Measurements from ENCODE around the gene ABCG1. TPM values are rescaled to one million over a fixed set of nuclear protein-coding genes. Genes with fewer than 3 reads are reported as not detected.

ABCG1 gene
- total RNA-seq, 1 donor from 2014 or later, result 39.5 TPM

DNA sequence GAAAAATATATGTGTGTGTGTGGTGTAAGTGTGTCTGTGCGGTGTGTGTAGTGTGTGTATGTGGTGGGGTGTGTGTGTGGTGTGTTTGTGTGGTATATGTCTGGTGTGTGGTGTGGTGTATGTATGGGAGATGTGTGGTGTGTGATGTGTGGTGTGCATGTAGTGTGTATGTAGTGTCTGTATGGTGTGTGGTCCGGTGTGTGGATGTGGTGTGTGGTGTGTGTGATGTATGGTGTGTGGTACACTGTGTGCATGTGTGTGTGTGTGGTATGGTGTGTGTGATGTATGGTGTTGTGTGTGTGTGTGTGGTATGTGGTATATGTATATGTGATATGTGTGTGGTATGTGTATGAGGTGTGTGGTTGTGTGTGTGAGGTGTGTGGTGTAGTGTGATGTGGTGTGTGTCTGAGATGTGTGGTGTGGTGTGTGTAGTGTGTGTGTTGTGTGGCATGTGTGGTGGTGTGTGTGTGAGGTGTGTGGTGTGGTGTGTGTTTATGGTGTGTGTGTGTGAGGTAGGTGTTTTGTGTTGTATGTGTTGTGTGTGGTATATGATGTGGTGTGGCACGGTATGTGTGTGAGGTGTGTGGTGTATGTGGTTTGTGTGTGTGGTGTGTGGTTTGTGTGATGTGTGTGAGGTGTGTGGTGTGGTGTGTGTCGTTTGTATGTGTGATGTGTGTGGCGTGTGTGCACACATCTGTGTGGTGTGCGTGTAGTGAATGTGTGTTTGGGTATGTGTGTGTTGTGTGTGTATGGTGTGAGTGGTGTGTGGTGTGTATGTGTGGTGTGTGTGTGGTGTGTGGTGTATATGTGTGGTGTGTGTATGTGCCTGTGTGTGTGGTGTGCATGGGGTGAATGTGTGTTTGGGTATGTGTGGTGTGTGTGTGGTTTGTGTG is 35.3 kb upstream of the ABCG1 start:
- TF ChIP-seq, protein P1, sequence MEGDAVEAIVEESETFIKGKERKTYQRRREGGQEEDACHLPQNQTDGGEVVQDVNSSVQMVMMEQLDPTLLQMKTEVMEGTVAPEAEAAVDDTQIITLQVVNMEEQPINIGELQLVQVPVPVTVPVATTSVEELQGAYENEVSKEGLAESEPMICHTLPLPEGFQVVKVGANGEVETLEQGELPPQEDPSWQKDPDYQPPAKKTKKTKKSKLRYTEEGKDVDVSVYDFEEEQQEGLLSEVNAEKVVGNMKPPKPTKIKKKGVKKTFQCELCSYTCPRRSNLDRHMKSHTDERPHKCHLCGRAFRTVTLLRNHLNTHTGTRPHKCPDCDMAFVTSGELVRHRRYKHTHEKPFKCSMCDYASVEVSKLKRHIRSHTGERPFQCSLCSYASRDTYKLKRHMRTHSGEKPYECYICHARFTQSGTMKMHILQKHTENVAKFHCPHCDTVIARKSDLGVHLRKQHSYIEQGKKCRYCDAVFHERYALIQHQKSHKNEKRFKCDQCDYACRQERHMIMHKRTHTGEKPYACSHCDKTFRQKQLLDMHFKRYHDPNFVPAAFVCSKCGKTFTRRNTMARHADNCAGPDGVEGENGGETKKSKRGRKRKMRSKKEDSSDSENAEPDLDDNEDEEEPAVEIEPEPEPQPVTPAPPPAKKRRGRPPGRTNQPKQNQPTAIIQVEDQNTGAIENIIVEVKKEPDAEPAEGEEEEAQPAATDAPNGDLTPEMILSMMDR (IDR thresholded peaks at IDR 0.05), result no peak
- Histone ChIP-seq H3K27me3 (no peaks in the 10 kb centered on the region), H3K36me3 (no peaks in the 10 kb centered on the region), H3K4me1 (no peaks in the 10 kb centered on the region), H3K27ac (no peak overlapping the region), H3K9me3 (no peaks in the 10 kb centered on the region), H3K4me3 (no peak overlapping the region)
- intact Hi-C loops (cut with DNase I), result no loop called here
- no peak for DNase-seq (ENCODE audit: low spot score in 2 of 2)

DNA sequence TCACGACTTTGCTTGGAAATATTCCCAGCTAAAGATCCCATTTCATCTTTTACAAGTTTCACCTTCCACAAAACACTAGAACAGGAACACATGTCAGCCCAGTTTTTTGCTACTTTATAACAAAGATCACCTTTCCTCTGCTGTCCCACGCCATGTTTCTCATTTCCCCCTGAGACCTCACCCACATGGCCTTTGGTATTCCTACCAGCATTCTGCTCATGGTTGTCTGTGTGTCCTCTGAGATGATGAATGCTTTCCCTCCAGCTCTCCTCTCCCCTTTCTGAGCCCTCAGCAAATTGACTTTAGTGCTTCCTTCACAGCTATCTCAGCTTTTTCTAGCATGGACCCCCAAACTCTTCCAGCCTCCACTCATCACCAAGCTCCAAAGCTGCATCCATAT is 32.3 kb upstream of the ABCG1 start:
- Histone ChIP-seq H3K27me3 (no peaks in the 10 kb centered on the region), H3K9me3 (no peaks in the 10 kb centered on the region), H3K27ac (no peak overlapping the region), H3K4me3 (no peak overlapping the region), H3K36me3 (no peaks in the 10 kb centered on the region), H3K4me1 (no peaks in the 10 kb centered on the region)
- TF ChIP-seq, protein P1 (IDR thresholded peaks at IDR 0.05), result no peak
- intact Hi-C loops (cut with DNase I), result no loop called here
- no peak for DNase-seq (ENCODE audit: low spot score in 2 of 2)

DNA sequence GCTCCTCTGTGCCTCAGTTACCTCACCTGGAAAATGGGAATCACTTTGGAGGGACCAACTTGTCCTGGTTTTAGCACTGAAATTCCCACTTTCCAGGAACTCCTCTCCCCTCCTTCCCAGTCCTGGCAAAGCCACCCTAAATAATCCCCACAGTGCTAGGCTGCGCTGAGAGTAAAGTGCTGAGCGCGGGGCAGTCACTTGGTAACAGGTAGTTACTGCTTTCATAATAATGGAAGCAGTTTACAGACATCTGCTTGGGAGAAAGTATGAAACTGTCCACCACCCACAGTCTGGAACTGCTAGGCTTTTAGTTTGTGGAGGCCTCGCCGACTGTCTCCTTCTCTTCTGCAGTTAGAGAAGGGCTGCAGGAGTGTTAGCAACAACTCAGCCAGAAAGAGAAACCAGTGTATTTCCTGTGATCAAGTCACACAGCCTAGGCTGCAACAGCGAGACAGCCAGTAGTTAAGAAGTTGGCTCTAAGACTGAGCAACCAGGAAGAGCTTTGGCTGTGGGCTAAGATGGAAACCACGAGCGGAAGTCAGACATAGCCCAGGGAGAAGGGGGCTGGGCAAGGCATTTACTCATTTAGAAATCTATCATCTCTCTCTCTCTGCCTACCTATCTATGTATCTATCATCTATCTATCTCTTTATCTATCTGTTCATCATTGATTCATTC is 30.8 kb upstream of the ABCG1 start:
- H3K27ac ChIP-seq, result peak overlapping the region; percentile 34 to 40
- no peaks in the 10 kb centered on the region for H3K4me1 ChIP-seq
- H3K4me3 ChIP-seq, result no peak overlapping the region
- H3K9me3 ChIP-seq, result no peaks in the 10 kb centered on the region
- H3K27me3 ChIP-seq, result no peaks in the 10 kb centered on the region
- H3K36me3 ChIP-seq, result no peaks in the 10 kb centered on the region
- TF ChIP-seq, protein P1 (IDR thresholded peaks at IDR 0.05), result no peak
- intact Hi-C loops (cut with DNase I), result no loop called here
- peak in 1 of 2 donors; percentile 76 for DNase-seq (ENCODE audit: low spot score in 2 of 2)

DNA sequence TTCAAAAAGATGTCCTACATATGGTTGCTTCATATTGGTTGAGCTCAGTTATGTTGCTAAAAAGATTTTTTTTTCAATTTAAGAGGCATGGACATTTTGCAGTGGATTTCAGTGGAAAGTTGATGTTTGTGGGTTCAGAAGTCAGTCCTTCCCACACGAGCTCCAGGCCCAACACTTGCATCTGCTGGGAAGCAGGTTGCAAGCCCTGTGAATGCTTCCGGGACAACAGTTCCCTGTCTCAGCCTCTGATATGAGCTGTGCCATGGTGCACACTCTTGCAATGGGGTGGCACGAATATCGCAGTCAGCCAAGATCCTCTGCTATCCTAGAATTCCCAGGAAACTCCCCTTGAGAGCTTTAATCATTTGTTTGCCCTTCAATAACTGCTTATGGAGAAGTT is 30.3 kb upstream of the ABCG1 start:
- Histone ChIP-seq H3K27ac (no peak overlapping the region), H3K9me3 (no peaks in the 10 kb centered on the region), H3K4me3 (no peak overlapping the region), H3K36me3 (no peaks in the 10 kb centered on the region), H3K4me1 (no peaks in the 10 kb centered on the region), H3K27me3 (no peaks in the 10 kb centered on the region)
- TF ChIP-seq, protein P1 (IDR thresholded peaks at IDR 0.05), result no peak
- intact Hi-C loops (cut with DNase I), result no loop called here
- no peak for DNase-seq (ENCODE audit: low spot score in 2 of 2)

DNA sequence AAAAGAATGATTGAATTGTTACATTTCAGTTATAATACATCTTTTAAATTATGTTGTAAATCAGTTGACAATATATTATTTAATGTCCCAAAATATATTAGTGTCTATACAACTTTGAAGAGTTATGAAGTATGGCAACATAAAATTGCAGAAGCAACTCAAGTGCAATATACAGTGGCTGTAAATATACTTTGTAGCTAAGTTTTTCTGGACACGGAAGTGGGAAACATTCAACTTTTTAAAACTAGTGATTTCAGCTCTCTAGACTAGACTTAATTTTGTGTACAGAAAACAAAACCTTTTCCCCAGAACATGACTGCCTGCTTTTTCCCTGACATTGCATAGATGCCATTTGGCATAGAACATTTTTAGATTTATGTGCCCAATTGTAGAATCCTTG is 29.5 kb upstream of the ABCG1 start:
- intact Hi-C loops (cut with DNase I), result no loop called here
- TF ChIP-seq, protein P1 (IDR thresholded peaks at IDR 0.05), result no peak
- H3K9me3 ChIP-seq, result no peaks in the 10 kb centered on the region
- no peaks in the 10 kb centered on the region for H3K4me1 ChIP-seq
- H3K36me3 ChIP-seq, result no peaks in the 10 kb centered on the region
- H3K27me3 ChIP-seq, result no peaks in the 10 kb centered on the region
- no peak overlapping the region for H3K4me3 ChIP-seq
- no peak overlapping the region for H3K27ac ChIP-seq
- DNase-seq (ENCODE audit: low spot score in 2 of 2), result no peak
